Caki2 (cell line): Measurements from ENCODE around the gene ZNF639. TPM values are rescaled to one million over a fixed set of nuclear protein-coding genes. Genes with fewer than 3 reads are reported as not detected.
"Not testable (repeated sequence)": the region's sequence is repeated elsewhere in the genome, so short reads cannot be mapped to it uniquely, and the experiment has no call there.

Experiments
- DNase-seq: peaks from one replicate; pipeline ENCODE4 v3.0.0-alpha.2; 2015; ENCODE audit warnings: low read depth
- in situ Hi-C: cut with HindIII; loops from 2 replicates; pipeline ENCODE4 v1.10.0; 2016; ENCODE audit warnings: low sequenced_read_pairs, low pct_unique_long_range_greater_than_20kb, mixed read lengths
- total RNA-seq: library from RNA; depleted of rRNA; stranded (reverse); fragments of >200 nt; shearing (Covaris generic); gene quantifications from 2 replicates; pipeline ENCODE4 v1.2.3, GENCODE V29; 2014; ENCODE audit warnings: low replicate concordance; rRNA removed

Gene ZNF639, protein sequence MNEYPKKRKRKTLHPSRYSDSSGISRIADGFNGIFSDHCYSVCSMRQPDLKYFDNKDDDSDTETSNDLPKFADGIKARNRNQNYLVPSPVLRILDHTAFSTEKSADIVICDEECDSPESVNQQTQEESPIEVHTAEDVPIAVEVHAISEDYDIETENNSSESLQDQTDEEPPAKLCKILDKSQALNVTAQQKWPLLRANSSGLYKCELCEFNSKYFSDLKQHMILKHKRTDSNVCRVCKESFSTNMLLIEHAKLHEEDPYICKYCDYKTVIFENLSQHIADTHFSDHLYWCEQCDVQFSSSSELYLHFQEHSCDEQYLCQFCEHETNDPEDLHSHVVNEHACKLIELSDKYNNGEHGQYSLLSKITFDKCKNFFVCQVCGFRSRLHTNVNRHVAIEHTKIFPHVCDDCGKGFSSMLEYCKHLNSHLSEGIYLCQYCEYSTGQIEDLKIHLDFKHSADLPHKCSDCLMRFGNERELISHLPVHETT
- 106 and 111 TPM in 2 replicates for total RNA-seq

GRCh38 chr3:179322286-179323196, at the start of gene ZNF639:
Gene ZNF639 (plus strand): TSS chr3:179323031. CDS start chr3:179328294, 5,263 bp downstream.
- peak; percentile 95 for DNase-seq
- in situ Hi-C loops = no loop called here

DNA sequence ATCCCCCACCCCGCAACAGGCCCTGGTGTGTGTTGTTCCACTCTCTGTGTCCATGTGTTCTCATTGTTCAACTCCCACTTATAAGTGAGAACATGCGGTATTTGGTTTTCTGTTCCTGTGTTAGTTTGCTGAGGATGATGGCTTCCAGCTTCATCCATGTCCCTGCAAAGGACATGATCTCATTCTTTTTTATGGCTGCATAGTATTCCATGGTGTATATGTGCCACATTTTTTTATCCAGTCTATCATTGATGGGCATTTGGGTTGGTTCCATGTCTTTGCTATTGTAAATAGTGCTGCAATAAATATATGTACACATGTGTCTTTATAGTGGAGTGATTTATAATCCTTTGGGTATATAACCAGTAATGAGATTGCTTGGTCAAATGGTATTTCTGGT, 48.4 kb upstream of the ZNF639 start:
- DNase-seq, in situ Hi-C loops: not testable (repeated sequence)

DNA sequence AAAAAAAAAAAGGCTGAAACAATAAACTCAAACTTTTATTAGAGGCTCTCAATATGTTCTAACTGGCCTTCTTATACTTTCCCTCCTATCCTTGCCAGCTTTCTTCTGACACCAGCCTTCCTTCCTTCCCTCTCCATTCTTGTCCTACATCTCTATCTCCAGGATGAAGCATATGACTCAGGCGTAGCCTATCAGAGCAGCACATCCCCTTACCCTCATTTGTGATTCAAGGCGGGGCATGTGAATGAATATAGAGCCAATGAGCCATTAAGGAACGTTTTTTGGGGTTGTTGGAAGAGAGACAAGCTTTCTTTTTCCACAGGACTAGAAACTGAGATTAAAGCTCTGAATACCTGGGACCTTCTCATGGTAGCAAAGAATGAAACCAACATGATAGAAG, 46.8 kb upstream of the ZNF639 start:
- in situ Hi-C loops = no loop called here
- DNase-seq = no peak

DNA sequence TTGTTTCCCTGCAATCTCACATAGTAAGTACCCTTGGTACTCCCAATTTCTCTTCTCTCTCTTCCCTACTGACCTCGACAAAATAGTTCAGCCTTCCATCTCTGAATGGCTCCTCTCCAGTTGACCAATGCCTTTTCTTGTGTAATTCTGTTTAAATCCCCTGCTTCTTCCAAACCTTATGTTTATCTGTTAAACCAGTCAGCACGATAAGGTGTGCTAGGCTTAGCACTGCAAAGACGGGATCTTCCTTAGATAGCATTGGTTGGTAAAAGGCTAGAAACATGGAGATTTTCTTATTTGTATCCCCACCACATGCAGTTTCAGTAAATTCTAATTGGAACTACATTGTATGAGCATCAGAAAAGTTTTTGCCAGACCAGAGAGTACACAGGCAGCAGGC, 46.1 kb upstream of the ZNF639 start:
- no peak for DNase-seq
- in situ Hi-C loops = no loop called here

- DNase-seq = no peak
- in situ Hi-C loops = no loop called here
These were observed 44.7 kb upstream of the ZNF639 start for GRCh38 chr3:179278151-179278550.

- DNase-seq = no peak
- in situ Hi-C loops = no loop called here
These were observed 43.7 kb upstream of the ZNF639 start for GRCh38 chr3:179278932-179279693.

GRCh38 chr3:179279837-179280236, 43.0 kb upstream of the ZNF639 start:
- in situ Hi-C loops = no loop called here
- no peak for DNase-seq

DNA sequence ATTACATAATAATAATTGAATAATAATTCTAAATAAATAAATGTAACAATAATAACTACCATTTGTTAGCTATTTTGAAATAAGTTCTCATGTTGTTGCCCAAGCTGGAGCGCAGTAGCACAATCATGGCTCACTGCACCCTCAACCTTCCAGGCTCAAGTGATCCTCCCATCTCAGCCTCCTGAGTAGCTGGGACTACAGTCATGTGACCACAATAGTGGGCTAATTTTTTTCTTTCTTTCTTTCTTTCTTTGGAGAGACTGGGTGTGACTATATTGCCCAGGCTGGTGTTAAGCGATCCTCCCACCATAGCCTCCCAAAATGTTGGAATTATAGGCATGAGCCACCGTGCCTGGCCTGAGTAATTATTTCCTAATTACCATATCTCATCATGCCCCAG, 41.0 kb upstream of the ZNF639 start:
- in situ Hi-C loops = no loop called here
- DNase-seq = no peak

- DNase-seq = no peak
- in situ Hi-C loops = no loop called here
These were observed 36.5 kb upstream of the ZNF639 start for GRCh38 chr3:179286331-179286730.

- DNase-seq = no peak
- in situ Hi-C loops = no loop called here
These were observed 34.0 kb upstream of the ZNF639 start for GRCh38 chr3:179288845-179289244.

DNA sequence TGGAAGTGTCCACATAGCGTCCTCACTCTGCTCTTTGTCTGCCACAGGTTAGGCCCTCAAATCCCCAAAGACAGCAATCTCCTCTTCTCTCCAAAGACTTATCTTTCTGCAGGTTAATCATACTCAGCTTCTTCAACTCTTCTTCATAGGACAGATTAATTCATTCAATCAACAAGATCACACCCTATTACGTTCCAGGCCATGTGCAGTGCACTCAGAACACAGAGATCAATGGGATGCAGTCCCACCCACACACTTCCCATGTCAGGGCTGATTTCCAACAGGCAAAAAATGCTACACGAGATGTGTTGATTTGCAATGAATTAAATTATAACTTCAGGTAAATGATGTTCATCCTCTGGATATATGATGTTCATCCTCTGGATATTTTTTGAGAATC, 33.5 kb upstream of the ZNF639 start:
- in situ Hi-C loops = no loop called here
- DNase-seq = no peak

GRCh38 chr3:179292450-179292849, 30.4 kb upstream of the ZNF639 start:
- in situ Hi-C loops = no loop called here
- no peak for DNase-seq

GRCh38 chr3:179297971-179298725, 24.7 kb upstream of the ZNF639 start:
- DNase-seq = no peak

DNA sequence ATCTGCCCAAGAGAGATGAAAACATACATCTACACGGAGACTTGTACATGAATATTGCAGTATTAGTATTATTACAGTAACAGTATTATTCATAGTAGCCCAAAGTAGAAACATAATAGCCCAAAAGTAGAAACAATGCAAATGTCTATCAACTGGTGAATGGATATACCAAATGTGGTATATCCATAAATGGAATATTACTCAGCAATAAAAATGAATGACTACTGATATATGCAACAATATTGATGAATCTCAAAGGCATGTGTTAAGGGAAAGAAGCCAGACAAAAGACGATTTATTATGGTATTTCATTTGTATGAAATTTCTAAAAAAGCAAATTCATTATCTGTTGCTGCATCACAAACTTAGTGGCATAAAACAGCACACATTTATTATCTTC, 23.5 kb upstream of the ZNF639 start:
- in situ Hi-C loops = no loop called here
- no peak for DNase-seq

More at GRCh38 chr3:179297971-179298725, 24.7 kb upstream of the ZNF639 start:
- in situ Hi-C loops = no loop called here

- in situ Hi-C loops = no loop called here
These were observed 22.7 kb upstream of the ZNF639 start for GRCh38 chr3:179299999-179300613.

DNA sequence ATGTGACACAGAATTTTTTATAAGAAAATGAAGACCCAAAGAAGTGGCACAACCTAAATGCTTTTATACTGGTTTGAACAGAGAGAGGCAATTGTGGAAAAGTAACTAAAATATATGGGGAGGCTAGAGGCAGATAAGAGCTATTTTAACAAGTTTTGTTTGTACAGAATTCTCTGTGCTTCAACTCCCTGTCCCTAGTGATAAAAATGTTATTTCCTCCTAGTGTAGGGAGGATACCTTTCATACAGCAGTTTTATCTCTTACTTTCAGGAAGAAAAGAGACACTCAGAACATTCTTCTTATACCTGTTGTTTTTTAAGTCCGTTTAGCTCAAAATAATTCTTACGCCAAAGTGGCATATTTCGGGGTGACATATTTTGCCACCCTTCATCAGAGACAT, 21.2 kb upstream of the ZNF639 start:
- in situ Hi-C loops = no loop called here
- no peak for DNase-seq

More at GRCh38 chr3:179299999-179300613, 22.7 kb upstream of the ZNF639 start:
- DNase-seq = no peak

- DNase-seq = no peak
- in situ Hi-C loops = no loop called here
These were observed 20.7 kb upstream of the ZNF639 start for GRCh38 chr3:179302111-179302510.
